Neuronal stem cell (in vitro differentiated cells): ENCODE measurements around the gene MTPN.

Experiments
- DNase-seq: peaks from one replicate; pipeline ENCODE4 v3.0.0-alpha.2; 2013; ENCODE audit warnings: low spot score
- H2AFZ ChIP-seq: one replicate; pipeline ENCODE4 v1.6.1; 2013; ENCODE audit warnings: mild to moderate bottlenecking, low read length, inconsistent platforms
- H2AK5ac ChIP-seq: 2 replicates; pipeline ENCODE4 v1.6.1; 2013; ENCODE audit warnings: low read depth, mild to moderate bottlenecking, inconsistent platforms, low read length, moderate library complexity, mixed read lengths
- H2BK120ac ChIP-seq: 2 replicates; pipeline ENCODE4 v1.6.1; 2013; ENCODE audit warnings: low read depth, mild to moderate bottlenecking, inconsistent platforms, low read length, moderate library complexity, mixed read lengths
- H2BK12ac ChIP-seq: one replicate; pipeline ENCODE4 v1.6.1; 2013; ENCODE audit warnings: low read length, inconsistent platforms
- H2BK15ac ChIP-seq: 2 replicates; pipeline ENCODE4 v1.6.1; 2013; ENCODE audit warnings: mild to moderate bottlenecking, low read length, inconsistent platforms, mixed read lengths
- H2BK5ac ChIP-seq: one replicate; pipeline ENCODE4 v1.6.1; 2013; ENCODE audit warnings: inconsistent platforms, mild to moderate bottlenecking, low read length, moderate library complexity
- H3K14ac ChIP-seq: one replicate; pipeline ENCODE4 v1.6.1; 2013; ENCODE audit warnings: low read length, inconsistent platforms
- H3K18ac ChIP-seq: 2 replicates; pipeline ENCODE4 v1.6.1; 2013; ENCODE audit warnings: low read length, inconsistent platforms
- H3K23ac ChIP-seq: 2 replicates; pipeline ENCODE4 v1.6.1; 2013; ENCODE audit warnings: low read depth, mild to moderate bottlenecking, mixed read lengths, low read length, inconsistent platforms; ENCODE audit not compliant: poor library complexity
- H3K27ac ChIP-seq: replicated peaks from 3 replicates; pipeline ENCODE4 v1.5.1; 2013; ENCODE audit warnings: low read length, inconsistent platforms
- H3K27me3 ChIP-seq, 3 experiments: 2 replicates each; pipeline ENCODE4 v1.6.1; 2013; ENCODE audit warnings: low read length in 3 of 3, mild to moderate bottlenecking in 2 of 3, inconsistent platforms in 1 of 3, low read depth in 1 of 3, mixed read lengths in 1 of 3, moderate library complexity in 1 of 3; ENCODE audit not compliant: control insufficient read depth in 3 of 3, insufficient read depth in 3 of 3
- H3K36me3 ChIP-seq, 2 donors: replicated peaks in 1 of 2; 2 replicates each; pipeline ENCODE4 v1.6.1; 2013; ENCODE audit warnings: low read length in 2 of 2; ENCODE audit not compliant: control insufficient read depth in 2 of 2, insufficient read depth in 2 of 2
- H3K4ac ChIP-seq: 2 replicates; pipeline ENCODE4 v1.6.1; 2013; ENCODE audit warnings: inconsistent platforms, mild to moderate bottlenecking, low read length, moderate library complexity
- H3K4me1 ChIP-seq, 2 donors: 1 replicate in 1 of 2; 2 replicates in 1 of 2; pipeline ENCODE4 v1.6.1; 2013; ENCODE audit warnings: low read length in 2 of 2, low read depth in 1 of 2; ENCODE audit not compliant: control insufficient read depth in 2 of 2, insufficient read depth in 1 of 2
- H3K4me2 ChIP-seq: one replicate; pipeline ENCODE4 v1.6.1; 2013; ENCODE audit warnings: mild to moderate bottlenecking, low read length, inconsistent platforms; ENCODE audit not compliant: insufficient read depth, poor library complexity, severe bottlenecking
- H3K4me3 ChIP-seq, 2 donors: 2 replicates each; pipeline ENCODE4 v1.5.1; 2013; ENCODE audit warnings: low read length in 2 of 2, mild to moderate bottlenecking in 2 of 2, inconsistent platforms in 1 of 2, moderate library complexity in 1 of 2
- H3K79me1 ChIP-seq: one replicate; pipeline ENCODE4 v1.6.1; 2013; ENCODE audit warnings: low read depth, mild to moderate bottlenecking, inconsistent platforms, low read length, moderate library complexity
- H3K9ac ChIP-seq: one replicate; pipeline ENCODE4 v1.6.1; 2013; ENCODE audit warnings: mild to moderate bottlenecking, low read depth, low read length, inconsistent platforms; ENCODE audit not compliant: poor library complexity
- H3K9me3 ChIP-seq, 2 donors: replicated peaks in 1 of 2; 2 replicates each; pipeline versions ENCODE3 to v1.6.1; 2013; ENCODE audit warnings: low read length in 2 of 2, mild to moderate bottlenecking in 2 of 2, inconsistent platforms in 1 of 2, low read depth in 1 of 2, mixed read lengths in 1 of 2, moderate library complexity in 1 of 2; ENCODE audit not compliant: control insufficient read depth in 2 of 2, insufficient read depth in 1 of 2
- H4K8ac ChIP-seq: one replicate; pipeline ENCODE4 v1.6.1; 2013; ENCODE audit warnings: low read depth, mild to moderate bottlenecking, inconsistent platforms, low read length, moderate library complexity
- H4K91ac ChIP-seq: one replicate; pipeline ENCODE4 v1.6.1; 2013; ENCODE audit warnings: low read length, low read depth, mild to moderate bottlenecking, inconsistent platforms; ENCODE audit not compliant: poor library complexity
- WGBS, 2 donors: extraction: QIAGEN DNeasy Blood & Tissue Kit; methylation state at CpG; one replicate each; pipeline ENCODE4 v1.1.7; 2013; ENCODE audit warnings: missing lambda C conversion rate in 2 of 2, mixed read lengths in 1 of 2; ENCODE audit not compliant: insufficient read length in 2 of 2, insufficient replicate concordance in 1 of 2; ENCODE audit errors: extremely low coverage in 2 of 2; 5-methylcytosine and 5-hydroxymethylcytosine counted together

Gene MTPN

GRCh38 chr7:135975166-135975565 is 2.0 kb downstream of the MTPN start:
- DNase-seq = no peak
- H3K23ac ChIP-seq = no peak overlapping the region
- peaks cover 2 to 47% of the 10 kb centered on the region in 2 donors for H3K36me3 ChIP-seq
- no peaks in the 10 kb centered on the region for H3K9me3 ChIP-seq
- no peak overlapping the region for H4K8ac ChIP-seq
- no peak overlapping the region for H2BK15ac ChIP-seq
- no peaks in the 10 kb centered on the region for H3K27me3 ChIP-seq
- H3K79me1 ChIP-seq = peaks cover 5% of the 10 kb centered on the region
- no peak overlapping the region for H3K27ac ChIP-seq
- no peak overlapping the region for H4K91ac ChIP-seq
- H3K4me2 ChIP-seq = no peak overlapping the region
- H3K4ac ChIP-seq = no peak overlapping the region
- no peak overlapping the region for H3K18ac ChIP-seq
- no peak overlapping the region for H2BK5ac ChIP-seq
- peaks cover 2 to 8% of the 10 kb centered on the region in 2 donors for H3K4me1 ChIP-seq
- H2BK12ac ChIP-seq = no peak overlapping the region
- WGBS, 2 donors = no CpG with 5 or more reads among the region's 2 CpGs
- no peak overlapping the region for H3K14ac ChIP-seq
- H3K4me3 ChIP-seq = no peak overlapping the region
- H2AFZ ChIP-seq = no peak overlapping the region
- no peak overlapping the region for H3K9ac ChIP-seq
- no peak overlapping the region for H2AK5ac ChIP-seq
- no peak overlapping the region for H2BK120ac ChIP-seq

DNA sequence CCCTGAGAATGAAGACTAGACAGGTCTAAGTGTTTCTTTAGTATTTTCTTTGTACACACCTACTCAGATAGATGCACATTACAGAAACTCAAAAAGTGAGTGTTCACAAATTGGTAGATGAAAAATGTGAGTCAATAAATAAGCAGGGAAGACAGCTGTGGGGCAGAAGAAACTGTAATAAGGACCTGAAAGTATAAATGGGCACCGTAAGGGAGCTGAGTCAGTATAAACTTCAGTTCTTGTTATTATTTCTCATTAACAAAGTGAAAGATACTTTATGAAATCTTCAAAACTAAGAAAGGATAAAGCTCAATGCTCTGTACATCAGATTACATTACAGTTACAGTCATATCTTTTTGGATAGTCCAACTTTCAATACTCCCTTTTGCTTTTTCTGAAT is 2.5 kb downstream of the MTPN start:
- peaks cover 2 to 8% of the 10 kb centered on the region in 2 donors for H3K4me1 ChIP-seq
- no CpG with 5 or more reads among the region's 1 CpG for WGBS, 2 donors
- no peak overlapping the region for H3K23ac ChIP-seq
- DNase-seq = no peak
- no peak overlapping the region for H3K14ac ChIP-seq
- H2BK5ac ChIP-seq = no peak overlapping the region
- no peak overlapping the region for H3K18ac ChIP-seq
- H2BK120ac ChIP-seq = no peak overlapping the region
- no peak overlapping the region for H2AK5ac ChIP-seq
- H3K79me1 ChIP-seq = peaks cover 5% of the 10 kb centered on the region
- H2BK15ac ChIP-seq = no peak overlapping the region
- no peak overlapping the region for H2AFZ ChIP-seq
- no peak overlapping the region for H3K4me3 ChIP-seq
- no peaks in the 10 kb centered on the region for H3K9me3 ChIP-seq
- H4K8ac ChIP-seq = no peak overlapping the region
- no peak overlapping the region for H3K9ac ChIP-seq
- peaks cover 2 to 52% of the 10 kb centered on the region in 2 donors for H3K36me3 ChIP-seq
- no peak overlapping the region for H3K27ac ChIP-seq
- no peak overlapping the region for H4K91ac ChIP-seq
- no peak overlapping the region for H3K4me2 ChIP-seq
- no peak overlapping the region for H3K4ac ChIP-seq
- H2BK12ac ChIP-seq = no peak overlapping the region
- no peaks in the 10 kb centered on the region for H3K27me3 ChIP-seq

- no peak for DNase-seq
- Histone ChIP-seq H3K18ac (no peak overlapping the region), H3K4me1 (peaks cover 2 to 6% of the 10 kb centered on the region in 2 donors), H4K8ac (no peak overlapping the region), H3K9ac (no peak overlapping the region), H4K91ac (no peak overlapping the region), H3K9me3 (no peaks in the 10 kb centered on the region), H3K4me3 (no peak overlapping the region), H3K23ac (no peak overlapping the region), H3K27ac (no peak overlapping the region), H2BK12ac (no peak overlapping the region), H2BK120ac (no peak overlapping the region), H3K36me3 (peaks cover 2 to 62% of the 10 kb centered on the region in 2 donors), H3K79me1 (no peaks in the 10 kb centered on the region), H2BK5ac (no peak overlapping the region), H3K4me2 (no peak overlapping the region), H3K14ac (no peak overlapping the region), H3K4ac (no peak overlapping the region), H2BK15ac (no peak overlapping the region), H3K27me3 (no peaks in the 10 kb centered on the region), H2AFZ (no peak overlapping the region), H2AK5ac (no peak overlapping the region)
Observed at GRCh38 chr7:135971366-135971725, 5.8 kb downstream of the MTPN start.

DNA sequence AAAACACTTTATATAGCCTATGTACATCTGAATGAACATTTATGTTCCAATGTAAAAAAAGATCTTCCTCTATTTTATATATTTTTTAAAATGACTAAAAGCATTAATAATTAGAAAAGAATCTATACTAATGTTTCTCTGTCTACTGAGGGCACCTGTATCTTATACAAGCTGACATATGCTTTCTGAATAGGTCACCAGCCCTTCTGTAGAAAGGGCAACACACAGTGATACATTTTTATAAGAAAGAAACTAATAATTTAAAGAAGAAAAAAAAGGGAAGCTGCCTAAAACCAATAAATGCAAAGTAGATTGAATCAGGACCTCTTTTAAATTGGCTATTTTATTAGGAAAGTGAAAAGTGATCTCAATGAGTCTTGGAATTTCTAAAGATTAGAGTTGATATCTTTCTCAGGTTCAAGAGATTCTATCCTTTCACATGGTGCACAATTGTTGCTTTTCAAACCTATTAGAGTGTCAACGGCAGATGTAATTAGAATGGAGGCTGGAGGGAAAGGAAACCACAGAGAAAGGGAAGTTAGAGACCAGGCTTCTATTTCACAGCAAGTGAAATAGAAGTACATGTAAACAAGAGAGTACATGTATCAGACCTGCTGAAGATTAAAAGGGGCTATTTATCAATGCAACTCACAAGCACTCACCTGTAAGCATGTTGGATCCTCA is 6.3 kb downstream of the MTPN start:
- H3K4me1 ChIP-seq = peaks cover 2 to 4% of the 10 kb centered on the region in 2 donors
- no peak overlapping the region for H3K23ac ChIP-seq
- no peak overlapping the region for H2AFZ ChIP-seq
- no peak overlapping the region for H3K4ac ChIP-seq
- H3K79me1 ChIP-seq = no peaks in the 10 kb centered on the region
- H3K14ac ChIP-seq = no peak overlapping the region
- no peak overlapping the region for H4K8ac ChIP-seq
- H2BK5ac ChIP-seq = no peak overlapping the region
- H2BK15ac ChIP-seq = no peak overlapping the region
- H3K4me3 ChIP-seq = no peak overlapping the region
- no peak overlapping the region for H2BK12ac ChIP-seq
- no peaks in the 10 kb centered on the region for H3K9me3 ChIP-seq
- no peak overlapping the region for H3K9ac ChIP-seq
- H3K4me2 ChIP-seq = no peak overlapping the region
- H3K36me3 ChIP-seq = peaks cover 2 to 62% of the 10 kb centered on the region in 2 donors
- H2BK120ac ChIP-seq = no peak overlapping the region
- no peak overlapping the region for H3K18ac ChIP-seq
- H3K27me3 ChIP-seq = no peaks in the 10 kb centered on the region
- DNase-seq = no peak
- WGBS, 2 donors = no CpG with 5 or more reads among the region's 1 CpG
- H4K91ac ChIP-seq = no peak overlapping the region
- H2AK5ac ChIP-seq = no peak overlapping the region
- no peak overlapping the region for H3K27ac ChIP-seq
